ENCODE measurements around the gene DGKI.

DGKI gene

GRCh38 chr7:137488038-137488437 lies 358.7 kb downstream of the DGKI start:
- Histone ChIP-seq H3K79me2 (ENCODE audit: control insufficient read depth, low read length) (no peaks in the 10 kb centered on the region), H3K27ac (ENCODE audit: low read depth, low read length) (no peak overlapping the region), H3K9me3 (ENCODE audit: control insufficient read depth, insufficient read depth, low read length) (peaks cover 2% of the 10 kb centered on the region; the same call in 1 of the 2 replicates), H3K9me2 (replicated peaks; ENCODE audit: control insufficient read depth, low read length) (no peaks in the 10 kb centered on the region), H3F3A (ENCODE audit: control insufficient read depth, insufficient read depth) (no peaks in the 10 kb centered on the region), H3K27me3 (ENCODE audit: control insufficient read depth, low read length) (no peaks in the 10 kb centered on the region), H3K36me3 (ENCODE audit: control insufficient read depth, low read length) (no peaks in the 10 kb centered on the region), H3K4me3 (ENCODE audit: low read length) (no peak overlapping the region), H4K20me1 (ENCODE audit: control insufficient read depth, insufficient read depth, low read depth, low read length) (no peaks in the 10 kb centered on the region), H3K4me1 (ENCODE audit: control insufficient read depth, low read length) (no peaks in the 10 kb centered on the region), H3K4me2 (ENCODE audit: low read length) (no peak overlapping the region)
- TF ChIP-seq CTCF (IDR thresholded peaks at IDR 0.05; ENCODE audit: low read depth, low read length, poor library complexity, severe bottlenecking) (no peak), EZH2phosphoT487 (IDR thresholded peaks at IDR 0.05; ENCODE audit: borderline replicate concordance, low read length) (no peak)

- H3K9me3 ChIP-seq (ENCODE audit: control insufficient read depth, insufficient read depth, low read length) = no peaks in the 10 kb centered on the region
Observed at GRCh38 chr7:137485818-137486217, 361.0 kb downstream of the DGKI start.

GRCh38 chr7:137484326-137484725 lies 362.4 kb downstream of the DGKI start:
- H3K27me3 ChIP-seq (ENCODE audit: control insufficient read depth, low read length) = no peaks in the 10 kb centered on the region

More at GRCh38 chr7:137485818-137486217, 361.0 kb downstream of the DGKI start:
- H4K20me1 ChIP-seq (ENCODE audit: control insufficient read depth, insufficient read depth, low read depth, low read length) = no peaks in the 10 kb centered on the region
- no peak overlapping the region for H3K4me2 ChIP-seq (ENCODE audit: low read length)
- H3F3A ChIP-seq (ENCODE audit: control insufficient read depth, insufficient read depth) = no peaks in the 10 kb centered on the region
- no peaks in the 10 kb centered on the region for H3K9me2 ChIP-seq (replicated peaks; ENCODE audit: control insufficient read depth, low read length)
- no peaks in the 10 kb centered on the region for H3K27me3 ChIP-seq (ENCODE audit: control insufficient read depth, low read length)
- H3K27ac ChIP-seq (ENCODE audit: low read depth, low read length) = no peak overlapping the region
- no peaks in the 10 kb centered on the region for H3K36me3 ChIP-seq (ENCODE audit: control insufficient read depth, low read length)
- no peak for TF ChIP-seq EZH2phosphoT487 (IDR thresholded peaks at IDR 0.05; ENCODE audit: borderline replicate concordance, low read length)
- no peak for TF ChIP-seq CTCF (IDR thresholded peaks at IDR 0.05; ENCODE audit: low read depth, low read length, poor library complexity, severe bottlenecking)
- H3K4me3 ChIP-seq (ENCODE audit: low read length) = no peak overlapping the region
- no peaks in the 10 kb centered on the region for H3K4me1 ChIP-seq (ENCODE audit: control insufficient read depth, low read length)
- H3K79me2 ChIP-seq (ENCODE audit: control insufficient read depth, low read length) = no peaks in the 10 kb centered on the region

More at GRCh38 chr7:137484326-137484725, 362.4 kb downstream of the DGKI start:
- TF ChIP-seq CTCF (IDR thresholded peaks at IDR 0.05; ENCODE audit: low read depth, low read length, poor library complexity, severe bottlenecking) (no peak), EZH2phosphoT487 (IDR thresholded peaks at IDR 0.05; ENCODE audit: borderline replicate concordance, low read length) (no peak)
- H3K4me3 ChIP-seq (ENCODE audit: low read length) = no peak overlapping the region
- H3K9me2 ChIP-seq (replicated peaks; ENCODE audit: control insufficient read depth, low read length) = no peaks in the 10 kb centered on the region
- H3K36me3 ChIP-seq (ENCODE audit: control insufficient read depth, low read length) = no peaks in the 10 kb centered on the region
- no peaks in the 10 kb centered on the region for H3K9me3 ChIP-seq (ENCODE audit: control insufficient read depth, insufficient read depth, low read length)
- no peak overlapping the region for H3K4me2 ChIP-seq (ENCODE audit: low read length)
- H3K79me2 ChIP-seq (ENCODE audit: control insufficient read depth, low read length) = no peaks in the 10 kb centered on the region
- no peaks in the 10 kb centered on the region for H3K4me1 ChIP-seq (ENCODE audit: control insufficient read depth, low read length)
- H4K20me1 ChIP-seq (ENCODE audit: control insufficient read depth, insufficient read depth, low read depth, low read length) = no peaks in the 10 kb centered on the region
- no peaks in the 10 kb centered on the region for H3F3A ChIP-seq (ENCODE audit: control insufficient read depth, insufficient read depth)
- no peak overlapping the region for H3K27ac ChIP-seq (ENCODE audit: low read depth, low read length)
